Activated gamma-delta T cell treated with anti-CD3 and anti-CD28 coated beads, Interleukin-2, amount 50 U/mL, for 16 hours (primary cell): ENCODE data around the gene ATG9B.

ENCODE experiments used
- DNase-seq: peaks from one replicate; pipeline ENCODE4 v3.0.0-alpha.2; 2020; ENCODE audit warnings: low read depth

Gene ATG9B

GRCh38 chr7:150998341-150998740, 26.0 kb downstream of the ATG9B start:
- no peak for DNase-seq

DNA sequence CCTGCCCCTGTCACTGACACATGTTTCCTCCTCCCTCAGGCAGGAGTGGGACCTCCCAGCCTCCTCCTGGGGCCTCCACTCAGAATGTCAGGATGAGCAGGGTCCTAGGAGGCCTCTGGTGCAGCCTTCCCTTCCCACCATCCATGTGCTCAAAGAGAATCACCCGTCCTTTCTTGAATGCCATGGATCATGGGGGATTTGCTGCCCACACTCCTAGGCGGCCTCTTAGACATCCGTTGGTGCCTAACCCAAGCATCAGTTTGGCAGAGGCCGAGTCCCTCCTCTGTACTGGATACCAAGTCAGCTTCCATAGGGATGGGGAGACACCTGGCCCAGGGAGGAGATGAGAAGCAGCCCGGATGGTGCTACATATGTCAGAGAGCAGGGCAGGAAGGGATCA, 26.5 kb downstream of the ATG9B start:
- DNase-seq: no peak

DNA sequence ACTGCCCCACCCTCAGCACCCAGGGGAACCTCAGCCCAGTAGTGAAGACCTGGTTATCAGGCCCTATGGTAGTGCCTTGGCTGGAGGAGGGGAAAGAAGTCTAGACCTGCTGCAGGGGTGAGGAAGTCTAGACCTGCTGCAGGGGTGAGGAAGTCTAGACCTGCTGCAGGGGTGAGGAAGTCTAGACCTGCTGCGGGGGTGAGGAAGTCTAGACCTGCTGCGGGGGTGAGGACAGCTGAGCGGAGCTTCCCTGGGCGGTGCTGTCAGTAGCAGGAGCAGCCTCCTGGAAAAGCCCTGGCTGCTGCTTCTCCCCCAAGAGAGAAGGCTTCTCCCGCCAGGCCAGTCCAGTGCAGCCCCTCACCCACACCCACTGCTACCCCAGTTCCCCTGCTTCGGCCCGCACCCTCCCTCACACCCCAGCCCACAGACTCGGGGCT, 27.2 kb downstream of the ATG9B start:
- DNase-seq: no peak

- DNase-seq: no peak
Measured at GRCh38 chr7:150996376-150997074, 27.8 kb downstream of the ATG9B start.

DNA sequence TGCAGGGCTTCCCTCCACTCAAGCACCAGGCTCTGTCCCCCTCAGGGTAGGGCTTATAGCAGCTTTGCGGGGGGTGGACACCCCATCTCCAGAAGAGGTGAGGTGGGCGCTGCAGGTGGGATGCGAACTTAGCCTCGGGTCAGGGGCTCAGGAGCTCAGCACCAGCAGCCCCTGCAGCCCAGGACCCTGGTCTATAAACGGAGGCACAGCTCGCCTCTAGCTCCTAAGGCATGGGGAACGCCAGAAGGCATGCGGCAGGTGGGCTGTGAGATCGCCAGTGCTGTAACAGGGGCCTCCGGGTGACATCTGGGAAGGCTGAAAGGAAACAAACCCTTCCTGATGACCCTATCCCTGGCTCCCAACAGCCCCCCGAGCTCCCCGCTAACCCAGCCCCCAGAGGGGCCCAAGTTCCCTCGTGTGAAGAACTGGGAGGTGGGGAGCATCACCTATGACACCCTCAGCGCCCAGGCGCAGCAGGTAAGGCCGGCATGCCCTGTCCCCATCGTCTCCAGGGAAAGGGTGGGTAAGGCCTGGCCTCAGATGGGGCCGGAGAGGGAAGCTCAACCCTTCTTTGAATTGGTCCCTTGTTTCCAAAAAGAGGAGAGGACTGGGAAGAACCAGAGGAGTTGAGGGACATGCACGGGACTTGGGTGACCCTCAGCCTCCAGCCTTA, 29.3 kb downstream of the ATG9B start:
- no peak for DNase-seq

DNA sequence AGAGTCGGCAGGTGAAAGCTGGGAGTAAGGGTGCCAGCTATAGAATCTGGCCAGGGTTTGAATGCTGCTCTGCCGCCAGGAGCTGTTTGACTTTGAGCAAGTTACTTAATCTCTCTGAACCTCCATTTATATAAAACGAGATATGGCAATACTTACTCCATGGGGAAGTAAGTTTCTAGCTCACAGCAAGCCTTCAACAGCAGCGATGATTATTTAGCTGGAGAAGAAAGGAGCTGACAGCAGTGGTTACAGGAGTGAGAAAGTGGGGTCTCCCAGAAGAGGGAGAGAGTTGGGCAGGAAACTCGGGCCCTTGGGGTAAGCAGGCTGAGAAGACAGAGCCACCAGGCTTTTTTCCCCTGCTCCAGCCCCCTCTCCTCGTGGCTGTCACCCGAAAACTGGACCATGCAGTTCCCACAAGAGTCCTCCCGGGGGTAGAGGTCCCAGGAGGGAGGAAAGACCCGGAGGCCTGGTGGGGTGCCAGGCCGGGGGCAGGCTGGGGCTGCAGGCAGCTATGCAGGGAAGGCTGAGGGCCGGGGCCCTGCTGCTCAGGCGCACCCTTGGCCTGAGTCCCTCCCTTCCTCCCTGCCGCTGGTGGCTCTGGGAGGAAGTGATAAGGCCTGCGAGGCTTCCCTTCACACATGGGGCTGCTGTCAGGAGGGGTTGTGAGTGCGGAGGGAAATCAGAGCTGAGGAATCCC, 30.0 kb downstream of the ATG9B start:
- DNase-seq: no peak

DNA sequence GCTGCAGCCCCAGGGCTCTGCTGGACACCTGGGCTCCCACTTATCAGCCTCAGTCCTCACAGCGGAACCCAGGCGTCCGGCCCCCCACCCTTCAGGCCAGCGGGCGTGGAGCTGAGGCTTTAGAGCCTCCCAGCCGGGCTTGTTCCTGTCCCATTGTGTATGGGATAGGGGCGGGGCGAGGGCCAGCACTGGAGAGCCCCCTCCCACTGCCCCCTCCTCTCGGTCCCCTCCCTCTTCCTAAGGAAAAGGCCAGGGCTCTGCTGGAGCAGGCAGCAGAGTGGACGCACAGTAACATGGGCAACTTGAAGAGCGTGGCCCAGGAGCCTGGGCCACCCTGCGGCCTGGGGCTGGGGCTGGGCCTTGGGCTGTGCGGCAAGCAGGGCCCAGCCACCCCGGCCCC, 30.8 kb downstream of the ATG9B start:
- no peak for DNase-seq

- no peak for DNase-seq
Measured at GRCh38 chr7:150992833-150993302, 31.4 kb downstream of the ATG9B start.

- DNase-seq: no peak
Measured at GRCh38 chr7:150992051-150992640, 32.1 kb downstream of the ATG9B start.

DNA sequence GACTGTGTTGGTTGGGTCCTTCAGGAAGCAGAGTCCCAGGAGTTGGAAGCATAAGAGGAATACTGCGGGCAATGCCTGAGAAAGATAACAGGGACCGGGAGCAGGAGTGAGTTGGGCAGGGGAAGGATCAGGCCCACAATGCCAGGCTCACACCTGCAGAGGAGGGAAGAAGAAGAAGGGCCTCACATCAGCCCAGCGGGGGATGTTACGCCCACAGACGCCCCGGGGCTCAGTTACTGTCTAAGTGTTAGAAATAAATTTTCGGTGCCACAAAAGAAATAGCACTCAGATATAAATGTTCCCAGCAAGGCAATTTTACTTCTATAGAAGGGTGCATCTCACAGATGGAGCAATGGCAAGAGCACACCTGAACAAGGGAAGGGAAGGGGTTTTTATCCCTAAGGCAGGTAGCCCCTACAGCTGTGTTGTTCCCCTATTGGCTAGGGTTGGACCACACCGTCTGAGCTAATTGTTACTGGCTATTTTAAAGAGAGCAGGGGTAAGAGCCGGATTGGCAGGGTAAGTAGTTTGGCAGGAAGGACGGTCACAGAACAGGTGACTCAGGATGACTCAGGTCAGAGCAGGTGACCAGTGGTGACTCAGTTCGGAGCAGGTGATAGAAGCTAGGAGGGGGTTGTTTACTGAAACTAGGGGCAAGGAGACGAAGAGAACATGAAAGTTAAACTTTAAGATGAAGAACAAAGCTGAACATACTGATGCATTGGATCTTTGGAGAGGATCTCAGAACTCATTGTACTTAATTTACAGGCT, 33.7 kb downstream of the ATG9B start, which contains the start of gene NOS3:
NOS3 (plus strand) TSS at position 602 of the 771 bp plus-strand sequence. CDS start 2,787 bp downstream, outside the sequence.
- DNase-seq: no peak

- no peak for DNase-seq
Measured at GRCh38 chr7:150989456-150989855, 34.8 kb downstream of the ATG9B start.

- DNase-seq: peak; percentile 53
Measured at GRCh38 chr7:150988230-150989226, 35.8 kb downstream of the ATG9B start.

DNA sequence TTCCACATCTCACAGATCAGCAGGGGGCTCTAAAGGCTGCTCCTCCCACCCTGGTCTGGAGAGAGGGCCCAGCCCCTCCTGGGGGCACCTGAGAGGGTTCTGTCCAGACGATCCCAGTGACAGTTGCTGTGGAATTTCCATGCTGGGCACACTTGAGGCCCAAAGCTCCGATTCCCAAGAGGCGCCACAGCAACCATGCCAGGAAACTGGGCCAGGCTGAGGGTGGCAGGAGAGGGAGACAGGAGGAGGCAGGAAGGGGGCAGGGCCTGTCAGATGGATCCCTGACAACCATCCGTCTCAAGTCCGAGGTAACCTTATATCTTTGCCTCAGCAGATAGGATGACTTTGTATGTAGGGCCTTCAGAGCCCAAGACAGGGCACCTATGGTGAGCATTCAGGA, 37.7 kb downstream of the ATG9B start:
- no peak for DNase-seq

- DNase-seq: no peak
Measured at GRCh38 chr7:150986099-150986512, 38.2 kb downstream of the ATG9B start.

GRCh38 chr7:150983893-150984368, 40.4 kb downstream of the ATG9B start:
- no peak for DNase-seq

- no peak for DNase-seq
Measured at GRCh38 chr7:150982351-150982750, 41.9 kb downstream of the ATG9B start.

- no peak for DNase-seq
Measured at GRCh38 chr7:150981644-150982043, 42.6 kb downstream of the ATG9B start.

DNA sequence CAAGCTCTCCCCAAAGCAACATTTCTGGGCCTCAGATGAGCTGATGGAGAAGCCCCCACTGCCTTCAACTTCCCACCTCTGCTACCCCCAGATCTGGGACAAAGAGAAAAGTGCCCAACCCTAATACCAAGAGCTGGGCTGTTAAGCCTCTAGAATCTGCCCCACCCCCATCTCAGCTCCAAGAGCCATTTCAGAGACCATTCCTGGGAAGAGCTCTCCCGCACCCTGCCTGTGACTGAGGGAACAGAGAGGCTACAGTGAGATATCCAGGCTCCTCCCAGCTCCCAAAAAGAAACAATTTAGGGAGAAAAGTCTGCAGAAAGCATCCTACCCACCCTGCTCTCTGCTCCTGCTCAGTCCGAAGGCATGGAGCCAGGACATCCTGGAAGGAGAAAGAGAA, 43.6 kb downstream of the ATG9B start:
- DNase-seq: no peak

- DNase-seq: no peak
Measured at GRCh38 chr7:150979713-150980390, 44.4 kb downstream of the ATG9B start.
